AG04450 (cell line): ENCODE results near the gene KCNIP1. TPM values are rescaled to one million over a fixed set of nuclear protein-coding genes. Genes with fewer than 3 reads are reported as not detected.

Experiments used
- CTCF ChIA-PET: fragments of 300-600, 350-600 bp; formaldehyde crosslinking; extraction: SDS; loops from one replicate; lab custom pipeline; 2022; ENCODE audit warnings: antibody characterized with exemption, inconsistent platforms; lab: Charles Lee
- POLR2A ChIA-PET: fragments of 350-600 bp; formaldehyde crosslinking; extraction: SDS; loops from one replicate; lab custom pipeline; 2021; ENCODE audit warnings: antibody characterized with exemption, inconsistent platforms; lab: Yijun Ruan, JAX
- DNase-seq: peaks from one replicate; pipeline ENCODE4 v3.0.0-alpha.2; 2011; ENCODE audit warnings: low read depth, low spot score
- H3K27ac ChIP-seq: one replicate; pipeline ENCODE4 v1.5.1; 2012; ENCODE audit warnings: low read depth, low read length, control low read depth
- H3K27me3 ChIP-seq: one replicate; pipeline ENCODE4 v1.6.0; 2012; ENCODE audit warnings: low read length; ENCODE audit not compliant: control insufficient read depth, insufficient read depth
- H3K4me3 ChIP-seq: 2 replicates; pipeline ENCODE4 v1.5.1; 2011; ENCODE audit warnings: mild to moderate bottlenecking, low read depth, low read length, control low read depth
- H3K9me3 ChIP-seq: 2 replicates; pipeline ENCODE4 v1.5.1; 2012; ENCODE audit warnings: low read length; ENCODE audit not compliant: control insufficient read depth, insufficient read depth
- CTCF ChIP-seq: IDR thresholded peaks from 2 replicates; pipeline ENCODE4 v1.5.1; 2011; ENCODE audit warnings: low read depth, low read length, control low read depth, inconsistent platforms
- polyA minus RNA-seq: library from RNA; depleted of rRNA, polyadenylated mRNA; stranded (reverse); fragments of >200 nt; gene quantifications from 2 replicates; pipeline ENCODE4 v1.2.3, GENCODE V29; 2011; rRNA and poly(A)+ RNA removed
- polyA plus RNA-seq: library from polyadenylated mRNA; depleted of rRNA; stranded (reverse); fragments of >200 nt; gene quantifications from 2 replicates; pipeline ENCODE4 v1.2.3, GENCODE V29; 2011; rRNA removed

Gene KCNIP1
- polyA plus RNA-seq (not detected in 2 replicates), polyA minus RNA-seq (not detected in 2 replicates)

GRCh38 chr5:170503990-170504596 lies at the start of gene KCNIP1:
KCNIP1 (plus strand) TSS chr5:170504020.
- no peak for TF ChIP-seq CTCF
- ChIA-PET POLR2A (no interaction called here), CTCF (no interaction called here)
- no peak within 1 kb of the TSS for H3K27ac ChIP-seq
- peaks cover 47% of the 10 kb centered on the region for H3K27me3 ChIP-seq
- DNase-seq = no peak
- H3K9me3 ChIP-seq = no peaks in the 10 kb centered on the region
- H3K4me3 ChIP-seq = peak within 1 kb of the TSS; percentile 27; the same call in 1 of the 2 replicates

GRCh38 chr5:170463426-170463825 lies 40.4 kb upstream of the KCNIP1 start:
- no peak overlapping the region for H3K27ac ChIP-seq
- no peaks in the 10 kb centered on the region for H3K27me3 ChIP-seq
- H3K4me3 ChIP-seq = no peak overlapping the region
- no peak for TF ChIP-seq CTCF
- POLR2A ChIA-PET = no interaction called here
- DNase-seq = no peak
- CTCF ChIA-PET = no interaction called here
- H3K9me3 ChIP-seq = no peaks in the 10 kb centered on the region

- POLR2A ChIA-PET = no interaction called here
- no peaks in the 10 kb centered on the region for H3K27me3 ChIP-seq
- CTCF ChIA-PET = no interaction called here
- no peak for TF ChIP-seq CTCF
- no peak overlapping the region for H3K27ac ChIP-seq
- no peak overlapping the region for H3K4me3 ChIP-seq
- no peaks in the 10 kb centered on the region for H3K9me3 ChIP-seq
- DNase-seq = no peak
Observed at GRCh38 chr5:170464280-170465127, 39.3 kb upstream of the KCNIP1 start.

- Histone ChIP-seq H3K9me3 (no peaks in the 10 kb centered on the region), H3K4me3 (no peak overlapping the region), H3K27me3 (no peaks in the 10 kb centered on the region), H3K27ac (no peak overlapping the region)
- DNase-seq = no peak
- ChIA-PET CTCF (no interaction called here), POLR2A (no interaction called here)
- no peak for TF ChIP-seq CTCF
Observed at GRCh38 chr5:170466553-170466952, 37.3 kb upstream of the KCNIP1 start.
